Measurements from ENCODE around the gene RHOG.

Gene RHOG

GRCh38 chr11:3840870-3841425 lies at the start of gene RHOG:
RHOG (minus strand) TSS chr11:3840959; CDS start chr11:3828138, 12,821 bp downstream.
- no peaks in the 10 kb centered on the region for H3K27me3 ChIP-seq (replicated peaks; ENCODE audit: control insufficient read depth, insufficient read depth, low read length)
- no peaks in the 10 kb centered on the region for H3K9me3 ChIP-seq (ENCODE audit: control insufficient read depth, low read length)
- H3K36me3 ChIP-seq (ENCODE audit: control insufficient read depth, insufficient read depth, low read length, severe bottlenecking), result no peaks in the 10 kb centered on the region
- H3K4me3 ChIP-seq (ENCODE audit: low read length), result peak within 1 kb of the TSS; percentile 88
- DNase-seq (ENCODE audit: low read depth), result peak; percentile 88
- H3K9ac ChIP-seq (ENCODE audit: low read length), result peak within 1 kb of the TSS; percentile 91
- H3K4me1 ChIP-seq (ENCODE audit: control insufficient read depth, insufficient read depth, low read length), result peaks cover 34% of the 10 kb centered on the region

- DNase-seq (ENCODE audit: low read depth), result no peak
- Histone ChIP-seq H3K36me3 (ENCODE audit: control insufficient read depth, insufficient read depth, low read length, severe bottlenecking) (no peaks in the 10 kb centered on the region), H3K27me3 (replicated peaks; ENCODE audit: control insufficient read depth, insufficient read depth, low read length) (no peaks in the 10 kb centered on the region), H3K9me3 (ENCODE audit: control insufficient read depth, low read length) (no peaks in the 10 kb centered on the region), H3K4me1 (ENCODE audit: control insufficient read depth, insufficient read depth, low read length) (peaks cover 18% of the 10 kb centered on the region), H3K4me3 (ENCODE audit: low read length) (no peak overlapping the region), H3K9ac (ENCODE audit: low read length) (no peak overlapping the region)
Measured at GRCh38 chr11:3890014-3890413, 49.3 kb upstream of the RHOG start.

GRCh38 chr11:3888876-3889275 lies 48.1 kb upstream of the RHOG start:
- Histone ChIP-seq H3K27me3 (replicated peaks; ENCODE audit: control insufficient read depth, insufficient read depth, low read length) (no peaks in the 10 kb centered on the region), H3K36me3 (ENCODE audit: control insufficient read depth, insufficient read depth, low read length, severe bottlenecking) (no peaks in the 10 kb centered on the region), H3K9ac (ENCODE audit: low read length) (no peak overlapping the region), H3K9me3 (ENCODE audit: control insufficient read depth, low read length) (no peaks in the 10 kb centered on the region), H3K4me3 (ENCODE audit: low read length) (no peak overlapping the region), H3K4me1 (ENCODE audit: control insufficient read depth, insufficient read depth, low read length) (peaks cover 16% of the 10 kb centered on the region)
- DNase-seq (ENCODE audit: low read depth), result no peak

GRCh38 chr11:3886985-3887384 lies 46.2 kb upstream of the RHOG start:
- H3K4me3 ChIP-seq (ENCODE audit: low read length), result no peak overlapping the region
- H3K9ac ChIP-seq (ENCODE audit: low read length), result no peak overlapping the region

GRCh38 chr11:3885855-3886254 lies 45.1 kb upstream of the RHOG start:
- Histone ChIP-seq H3K27me3 (replicated peaks; ENCODE audit: control insufficient read depth, insufficient read depth, low read length) (no peaks in the 10 kb centered on the region), H3K36me3 (ENCODE audit: control insufficient read depth, insufficient read depth, low read length, severe bottlenecking) (no peaks in the 10 kb centered on the region), H3K9me3 (ENCODE audit: control insufficient read depth, low read length) (no peaks in the 10 kb centered on the region), H3K4me3 (ENCODE audit: low read length) (no peak overlapping the region), H3K4me1 (ENCODE audit: control insufficient read depth, insufficient read depth, low read length) (peaks cover 17% of the 10 kb centered on the region), H3K9ac (ENCODE audit: low read length) (no peak overlapping the region)
- DNase-seq (ENCODE audit: low read depth), result no peak

More at GRCh38 chr11:3886985-3887384, 46.2 kb upstream of the RHOG start:
- Histone ChIP-seq H3K4me1 (ENCODE audit: control insufficient read depth, insufficient read depth, low read length) (peaks cover 16% of the 10 kb centered on the region), H3K27me3 (replicated peaks; ENCODE audit: control insufficient read depth, insufficient read depth, low read length) (no peaks in the 10 kb centered on the region), H3K9me3 (ENCODE audit: control insufficient read depth, low read length) (no peaks in the 10 kb centered on the region), H3K36me3 (ENCODE audit: control insufficient read depth, insufficient read depth, low read length, severe bottlenecking) (no peaks in the 10 kb centered on the region)
- no peak for DNase-seq (ENCODE audit: low read depth)

GRCh38 chr11:3882655-3883054 lies 41.9 kb upstream of the RHOG start:
- Histone ChIP-seq H3K9ac (ENCODE audit: low read length) (no peak overlapping the region), H3K9me3 (ENCODE audit: control insufficient read depth, low read length) (no peaks in the 10 kb centered on the region), H3K4me3 (ENCODE audit: low read length) (no peak overlapping the region), H3K36me3 (ENCODE audit: control insufficient read depth, insufficient read depth, low read length, severe bottlenecking) (no peaks in the 10 kb centered on the region), H3K4me1 (ENCODE audit: control insufficient read depth, insufficient read depth, low read length) (peaks cover 29% of the 10 kb centered on the region), H3K27me3 (replicated peaks; ENCODE audit: control insufficient read depth, insufficient read depth, low read length) (no peaks in the 10 kb centered on the region)
- no peak for DNase-seq (ENCODE audit: low read depth)

- Histone ChIP-seq H3K36me3 (ENCODE audit: control insufficient read depth, insufficient read depth, low read length, severe bottlenecking) (no peaks in the 10 kb centered on the region), H3K9me3 (ENCODE audit: control insufficient read depth, low read length) (no peaks in the 10 kb centered on the region), H3K9ac (ENCODE audit: low read length) (no peak overlapping the region), H3K4me3 (ENCODE audit: low read length) (no peak overlapping the region), H3K27me3 (replicated peaks; ENCODE audit: control insufficient read depth, insufficient read depth, low read length) (no peaks in the 10 kb centered on the region), H3K4me1 (ENCODE audit: control insufficient read depth, insufficient read depth, low read length) (peaks cover 31% of the 10 kb centered on the region)
- no peak for DNase-seq (ENCODE audit: low read depth)
Measured at GRCh38 chr11:3880724-3881123, 40.0 kb upstream of the RHOG start.

- Histone ChIP-seq H3K4me1 (ENCODE audit: control insufficient read depth, insufficient read depth, low read length) (peaks cover 31% of the 10 kb centered on the region), H3K4me3 (ENCODE audit: low read length) (no peak overlapping the region), H3K27me3 (replicated peaks; ENCODE audit: control insufficient read depth, insufficient read depth, low read length) (no peaks in the 10 kb centered on the region), H3K9me3 (ENCODE audit: control insufficient read depth, low read length) (no peaks in the 10 kb centered on the region), H3K36me3 (ENCODE audit: control insufficient read depth, insufficient read depth, low read length, severe bottlenecking) (no peaks in the 10 kb centered on the region), H3K9ac (ENCODE audit: low read length) (no peak overlapping the region)
- no peak for DNase-seq (ENCODE audit: low read depth)
Measured at GRCh38 chr11:3879967-3880542, 39.3 kb upstream of the RHOG start.

GRCh38 chr11:3879216-3879966 lies 38.6 kb upstream of the RHOG start:
- Histone ChIP-seq H3K9ac (ENCODE audit: low read length) (no peak overlapping the region), H3K9me3 (ENCODE audit: control insufficient read depth, low read length) (no peaks in the 10 kb centered on the region), H3K36me3 (ENCODE audit: control insufficient read depth, insufficient read depth, low read length, severe bottlenecking) (no peaks in the 10 kb centered on the region), H3K27me3 (replicated peaks; ENCODE audit: control insufficient read depth, insufficient read depth, low read length) (no peaks in the 10 kb centered on the region), H3K4me1 (ENCODE audit: control insufficient read depth, insufficient read depth, low read length) (peaks cover 28% of the 10 kb centered on the region), H3K4me3 (ENCODE audit: low read length) (no peak overlapping the region)
- DNase-seq (ENCODE audit: low read depth), result no peak

- H3K27me3 ChIP-seq (replicated peaks; ENCODE audit: control insufficient read depth, insufficient read depth, low read length), result no peaks in the 10 kb centered on the region
- no peaks in the 10 kb centered on the region for H3K36me3 ChIP-seq (ENCODE audit: control insufficient read depth, insufficient read depth, low read length, severe bottlenecking)
- peaks cover 23% of the 10 kb centered on the region for H3K4me1 ChIP-seq (ENCODE audit: control insufficient read depth, insufficient read depth, low read length)
- H3K4me3 ChIP-seq (ENCODE audit: low read length), result no peak overlapping the region
- H3K9me3 ChIP-seq (ENCODE audit: control insufficient read depth, low read length), result no peaks in the 10 kb centered on the region
- no peak overlapping the region for H3K9ac ChIP-seq (ENCODE audit: low read length)
- DNase-seq (ENCODE audit: low read depth), result no peak
Measured at GRCh38 chr11:3878258-3878584, 37.5 kb upstream of the RHOG start.

- DNase-seq (ENCODE audit: low read depth), result no peak
- Histone ChIP-seq H3K4me3 (ENCODE audit: low read length) (no peak overlapping the region), H3K9me3 (ENCODE audit: control insufficient read depth, low read length) (no peaks in the 10 kb centered on the region), H3K4me1 (ENCODE audit: control insufficient read depth, insufficient read depth, low read length) (peaks cover 20% of the 10 kb centered on the region), H3K36me3 (ENCODE audit: control insufficient read depth, insufficient read depth, low read length, severe bottlenecking) (no peaks in the 10 kb centered on the region), H3K9ac (ENCODE audit: low read length) (no peak overlapping the region), H3K27me3 (replicated peaks; ENCODE audit: control insufficient read depth, insufficient read depth, low read length) (no peaks in the 10 kb centered on the region)
Measured at GRCh38 chr11:3877364-3878257, 36.9 kb upstream of the RHOG start.

Data from adipocyte (in vitro differentiated cells).